Measurements from ENCODE around the gene RAB25. TPM values are rescaled to one million over a fixed set of nuclear protein-coding genes. Genes with fewer than 3 reads are reported as not detected.
"Not testable (repeated sequence)": the region's sequence is repeated elsewhere in the genome, so short reads cannot be mapped to it uniquely, and the experiment has no call there.

Gene RAB25
- total RNA-seq, 1 donor from 2014 or later: 52.1 TPM

- Histone ChIP-seq H3K9me3 (no peaks in the 10 kb centered on the region), H3K36me3 (no peaks in the 10 kb centered on the region), H3K4me1 (peaks cover 62% of the 10 kb centered on the region), H3K4me3 (peak within 1 kb of the TSS; percentile 100), H3K27me3 (no peaks in the 10 kb centered on the region), H3K27ac (peak within 1 kb of the TSS; percentile 97)
- peak in 1 of 3 experiments; percentile 4 for TF ChIP-seq CTCF (IDR thresholded peaks at IDR 0.05)
- TF ChIP-seq POLR2A (IDR thresholded peaks at IDR 0.05): peak in 1 of 2 donors; percentile 100
- peak; percentile 87 to 98 for TF ChIP-seq POLR2AphosphoS5 (IDR thresholded peaks at IDR 0.05; ENCODE audit: insufficient read depth in 1 of 2, low read depth in 1 of 2)
- intact Hi-C loops (cut with DNase I): loop anchor here (2.0 kb wide), 1 partner anchor 14 kb away; no protein-coding TSS in a partner anchor
- DNase-seq (ENCODE audit: extremely low spot score in 2 of 2): no peak
Observed at GRCh38 chr1:156114101-156114918, 53.4 kb downstream of the RAB25 start, which contains the start of gene LMNA. Gene LMNA, plus strand, starts transcription at chr1:156114711. Its CDS starts 208 bp downstream, at chr1:156114919.

GRCh38 chr1:156114919-156115513, 54.1 kb downstream of the RAB25 start:
- H3K4me1 ChIP-seq: peaks cover 69% of the 10 kb centered on the region
- intact Hi-C loops (cut with DNase I): loop anchor here (2.0 kb wide), 1 partner anchor 14 kb away; no protein-coding TSS in a partner anchor
- no peaks in the 10 kb centered on the region for H3K9me3 ChIP-seq
- TF ChIP-seq CTCF (IDR thresholded peaks at IDR 0.05) (no peak), POLR2A (IDR thresholded peaks at IDR 0.05) (peak in 1 of 2 donors; percentile 7), POLR2AphosphoS5 (IDR thresholded peaks at IDR 0.05; ENCODE audit: insufficient read depth in 1 of 2, low read depth in 1 of 2) (no peak)
- no peaks in the 10 kb centered on the region for H3K36me3 ChIP-seq
- peak overlapping the region; percentile 97 for H3K27ac ChIP-seq
- peak overlapping the region; percentile 100 for H3K4me3 ChIP-seq
- no peak for DNase-seq (ENCODE audit: extremely low spot score in 2 of 2)
- H3K27me3 ChIP-seq: no peaks in the 10 kb centered on the region

- H3K4me1 ChIP-seq: peaks cover 76% of the 10 kb centered on the region
- H3K27me3 ChIP-seq: no peaks in the 10 kb centered on the region
- peak overlapping the region; percentile 100 for H3K4me3 ChIP-seq
- TF ChIP-seq CTCF (IDR thresholded peaks at IDR 0.05): no peak
- peak in 1 of 2 donors; percentile 78 for TF ChIP-seq POLR2AphosphoS5 (IDR thresholded peaks at IDR 0.05; ENCODE audit: insufficient read depth in 1 of 2, low read depth in 1 of 2)
- peak in 1 of 2 donors; percentile 3 for TF ChIP-seq POLR2A (IDR thresholded peaks at IDR 0.05)
- peak overlapping the region; percentile 97 for H3K27ac ChIP-seq
- no peaks in the 10 kb centered on the region for H3K9me3 ChIP-seq
- DNase-seq (ENCODE audit: extremely low spot score in 2 of 2): no peak
- no peaks in the 10 kb centered on the region for H3K36me3 ChIP-seq
- intact Hi-C loops (cut with DNase I): loop anchor here (2.0 kb wide), 1 partner anchor 13 kb away; no protein-coding TSS in a partner anchor
Observed at GRCh38 chr1:156115514-156116374, 54.8 kb downstream of the RAB25 start.

- H3K4me1 ChIP-seq: peaks cover 80% of the 10 kb centered on the region
- H3K36me3 ChIP-seq; H3K27me3 ChIP-seq; intact Hi-C loops (cut with DNase I); H3K9me3 ChIP-seq; DNase-seq (ENCODE audit: extremely low spot score in 2 of 2): not testable (repeated sequence)
- H3K27ac ChIP-seq: peak overlapping the region; percentile 97
- peak overlapping the region; percentile 100 for H3K4me3 ChIP-seq
Observed at GRCh38 chr1:156116731-156117130, 55.8 kb downstream of the RAB25 start.
